GM18867 (cell line): Measurements from ENCODE around the gene OR51B2.

ENCODE experiments used
- ATAC-seq: cut with Tn5 transposase; IDR thresholded peaks from one replicate; pipeline ENCODE4 v1.9.1; 2021; ENCODE audit warnings: mild to moderate bottlenecking, moderate library complexity; ENCODE audit not compliant: unreplicated experiment

The OR51B2 gene

DNA sequence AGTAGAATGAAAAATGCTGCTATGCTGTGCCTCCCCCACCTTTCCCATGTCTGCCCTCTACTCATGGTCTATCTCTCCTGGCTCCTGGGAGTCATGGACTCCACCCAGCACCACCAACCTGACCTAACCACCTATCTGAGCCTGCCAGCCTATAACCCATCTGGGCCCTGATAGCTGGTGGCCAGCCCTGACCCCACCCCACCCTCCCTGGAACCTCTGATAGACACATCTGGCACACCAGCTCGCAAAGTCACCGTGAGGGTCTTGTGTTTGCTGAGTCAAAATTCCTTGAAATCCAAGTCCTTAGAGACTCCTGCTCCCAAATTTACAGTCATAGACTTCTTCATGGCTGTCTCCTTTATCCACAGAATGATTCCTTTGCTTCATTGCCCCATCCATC, 39.5 kb downstream of the OR51B2 start:
- ATAC-seq = no peak

DNA sequence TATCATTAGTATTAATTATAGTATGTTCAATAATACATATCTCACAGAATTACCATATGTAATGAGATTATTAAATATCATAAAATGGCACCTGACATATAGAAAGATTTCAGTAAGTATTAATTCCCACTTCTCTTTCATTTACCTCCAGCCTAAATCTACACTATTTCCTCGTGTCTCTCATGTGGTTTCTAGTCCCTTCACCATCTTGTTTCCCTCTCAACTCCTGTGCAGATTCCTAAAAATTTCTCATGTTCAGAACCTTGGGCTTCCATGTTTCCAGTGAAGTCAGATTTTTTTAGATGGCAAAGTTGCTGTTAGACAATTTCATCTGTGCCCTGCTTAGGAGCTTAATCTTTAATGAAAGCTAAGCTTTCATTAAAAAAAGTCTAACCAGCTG, 40.2 kb downstream of the OR51B2 start:
- ATAC-seq = no peak

DNA sequence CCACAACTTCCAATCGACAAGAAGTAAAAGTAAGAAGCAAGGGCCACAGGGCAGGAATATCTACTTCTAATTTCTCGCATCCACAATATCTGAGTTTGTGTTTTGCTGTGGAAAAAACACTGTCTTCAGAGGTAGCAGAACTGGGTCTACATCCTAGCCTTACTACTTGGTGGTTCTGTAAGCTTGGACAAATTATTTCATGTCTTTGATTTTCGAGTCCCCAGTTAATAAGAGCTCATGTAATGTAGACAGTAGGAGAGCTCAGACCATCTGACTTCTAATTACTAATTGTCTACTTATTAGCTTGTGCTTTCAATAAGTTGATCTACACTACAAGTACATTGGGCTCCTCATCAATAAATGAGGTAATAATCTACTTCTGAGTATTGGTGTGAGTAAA, 41.0 kb downstream of the OR51B2 start:
- no peak for ATAC-seq

DNA sequence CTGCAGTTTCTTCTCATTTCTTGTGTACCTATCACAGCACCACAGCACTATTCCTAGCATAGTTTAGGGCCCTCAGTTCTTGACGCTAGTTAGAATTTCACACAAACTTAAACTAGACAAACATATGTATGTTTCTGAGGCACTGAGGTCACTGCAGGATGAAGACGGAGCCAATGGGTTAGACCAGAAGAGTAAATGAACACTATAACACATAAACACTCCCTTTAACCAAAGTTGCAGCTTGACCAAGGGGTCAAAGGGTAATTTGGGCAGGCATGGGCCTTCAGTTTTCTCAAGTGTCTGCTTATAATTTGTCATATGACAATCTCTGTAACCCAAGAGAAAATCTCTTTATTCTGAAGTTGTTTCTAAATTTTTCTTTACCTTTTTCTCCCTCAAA, 41.5 kb downstream of the OR51B2 start:
- ATAC-seq = no peak

DNA sequence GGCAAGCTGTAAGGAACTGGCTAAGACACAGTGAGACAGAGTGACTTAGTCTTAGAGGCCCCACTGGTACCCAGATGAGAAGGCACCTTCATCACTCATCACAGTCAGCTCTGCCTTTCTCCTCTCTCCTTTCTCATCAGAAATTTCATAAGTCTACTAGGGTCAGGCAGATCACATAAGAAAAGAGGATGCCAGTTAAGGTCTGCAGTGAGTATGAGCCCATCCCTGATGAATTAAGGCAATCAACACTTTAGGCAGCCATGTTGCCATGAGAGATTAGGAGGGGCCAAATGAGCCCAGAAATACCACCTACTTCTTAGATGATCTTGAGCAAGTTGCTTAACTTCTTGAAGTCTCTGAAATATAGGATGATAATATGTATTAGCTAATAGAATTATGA, 42.5 kb downstream of the OR51B2 start:
- ATAC-seq = no peak

DNA sequence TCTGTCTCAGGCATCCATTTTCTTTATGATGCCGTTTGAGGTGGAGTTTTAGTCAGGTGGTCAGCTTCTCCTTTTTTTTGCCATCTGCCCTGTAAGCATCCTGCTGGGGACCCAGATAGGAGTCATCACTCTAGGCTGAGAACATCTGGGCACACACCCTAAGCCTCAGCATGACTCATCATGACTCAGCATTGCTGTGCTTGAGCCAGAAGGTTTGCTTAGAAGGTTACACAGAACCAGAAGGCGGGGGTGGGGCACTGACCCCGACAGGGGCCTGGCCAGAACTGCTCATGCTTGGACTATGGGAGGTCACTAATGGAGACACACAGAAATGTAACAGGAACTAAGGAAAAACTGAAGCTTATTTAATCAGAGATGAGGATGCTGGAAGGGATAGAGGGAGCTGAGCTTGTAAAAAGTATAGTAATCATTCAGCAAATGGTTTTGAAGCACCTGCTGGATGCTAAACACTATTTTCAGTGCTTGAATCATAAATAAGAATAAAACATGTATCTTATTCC, 43.5 kb downstream of the OR51B2 start:
- ATAC-seq = peak; percentile 91

DNA sequence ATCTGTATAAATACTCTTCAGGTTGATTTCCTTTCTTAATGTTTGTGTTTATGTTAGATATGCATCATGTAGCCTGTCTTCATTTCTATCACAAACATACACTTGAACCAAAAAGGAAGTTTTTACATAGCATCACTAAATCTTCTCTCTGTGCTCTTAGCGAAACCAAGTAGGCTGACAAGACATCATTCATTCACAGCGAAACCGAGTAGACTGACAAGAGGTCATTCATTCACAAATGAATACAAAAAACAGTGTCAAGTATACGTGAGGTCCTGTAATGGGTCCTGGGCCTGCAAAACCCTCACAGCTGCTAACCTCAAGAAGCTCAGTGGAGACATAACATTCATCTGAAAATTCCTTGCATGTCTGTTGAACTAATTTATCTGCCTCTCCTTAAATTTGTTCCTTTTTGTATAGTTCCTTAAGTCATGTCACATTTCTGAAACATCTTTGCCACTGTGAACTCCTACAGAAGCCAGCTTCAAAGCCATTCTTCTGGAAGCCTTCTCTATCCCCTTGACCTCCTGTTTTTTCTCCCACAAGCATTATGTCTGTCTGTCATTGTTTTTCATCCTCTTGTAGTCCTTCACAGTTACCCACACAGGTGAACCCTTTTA, 44.5 kb downstream of the OR51B2 start:
- ATAC-seq = no peak

DNA sequence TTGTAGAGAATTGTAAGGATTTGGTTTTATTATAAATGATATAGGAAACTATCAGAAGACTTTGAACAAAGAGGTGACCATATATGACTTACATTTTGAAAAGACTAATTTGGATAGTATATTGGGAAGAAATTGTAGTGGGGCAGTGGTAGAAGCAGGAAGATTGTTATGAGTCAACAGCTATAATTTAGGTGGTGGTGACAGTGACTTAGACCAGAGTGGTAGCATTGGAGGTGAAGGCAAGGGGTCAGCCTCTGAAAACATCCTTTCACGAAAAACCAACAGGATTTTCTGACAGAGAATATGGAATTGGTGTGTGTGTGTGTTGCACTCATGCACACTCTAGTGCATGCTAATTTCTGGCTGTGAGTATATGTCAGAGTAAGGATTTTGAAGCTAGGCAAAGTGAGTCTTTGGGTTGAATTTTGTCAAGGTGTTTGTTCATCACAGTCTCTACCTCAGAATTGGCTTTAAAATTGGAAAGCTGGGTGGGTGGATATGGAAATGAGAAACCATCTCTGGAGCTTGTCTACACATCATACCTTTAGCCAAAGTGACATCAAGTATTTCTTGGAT, 46.2 kb downstream of the OR51B2 start:
- peak; percentile 60 for ATAC-seq

DNA sequence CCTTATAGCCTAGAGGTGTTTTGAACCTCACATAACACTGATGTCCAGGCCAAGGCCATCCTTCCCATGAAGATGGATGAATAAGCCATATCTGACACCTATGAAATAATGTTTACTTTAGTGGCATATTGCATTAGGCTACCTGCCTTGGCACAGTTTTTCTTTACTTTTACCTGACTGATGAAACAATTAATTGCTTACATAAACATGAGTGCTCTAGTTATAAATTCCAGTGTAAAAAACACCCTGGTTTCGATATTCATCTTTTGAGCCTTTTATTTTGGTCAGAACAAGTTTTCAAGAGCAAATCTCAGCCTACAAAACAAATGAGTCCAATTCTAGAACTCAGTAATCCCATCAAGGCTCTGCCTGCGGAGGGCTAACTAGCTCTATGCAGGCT, 47.4 kb downstream of the OR51B2 start:
- ATAC-seq = no peak

DNA sequence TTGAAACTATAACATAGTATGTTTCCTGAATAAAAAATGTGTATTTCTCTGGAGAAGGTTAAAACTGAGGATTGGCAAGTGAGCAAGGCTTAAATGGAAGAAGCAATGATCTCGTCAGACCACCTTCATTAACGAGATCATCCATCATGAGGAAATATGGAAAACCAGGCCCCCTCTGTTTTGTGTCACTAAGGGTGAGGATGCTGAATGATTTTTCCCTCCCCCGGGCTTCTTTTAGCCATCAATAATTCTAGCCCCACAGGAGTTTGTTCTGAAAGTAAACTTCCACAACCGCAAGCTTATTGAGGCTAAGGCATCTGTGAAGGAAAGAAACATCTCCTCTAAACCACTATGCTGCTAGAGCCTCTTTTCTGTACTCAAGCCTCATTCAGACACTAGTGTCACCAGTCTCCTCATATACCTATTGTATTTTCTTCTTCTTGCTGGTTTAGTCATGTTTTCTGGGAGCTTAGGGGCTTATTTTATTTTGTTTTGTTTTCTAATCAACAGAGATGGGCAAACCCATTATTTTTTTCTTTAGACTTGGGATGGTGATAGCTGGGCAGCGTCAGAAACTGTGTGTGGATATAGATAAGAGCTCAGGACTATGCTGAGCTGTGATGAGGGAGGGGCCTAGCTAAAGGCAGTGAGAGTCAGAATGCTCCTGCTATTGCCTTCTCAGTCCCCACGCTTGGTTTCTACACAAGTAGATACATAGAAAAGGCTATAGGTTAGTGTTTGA, 48.6 kb downstream of the OR51B2 start:
- no peak for ATAC-seq

DNA sequence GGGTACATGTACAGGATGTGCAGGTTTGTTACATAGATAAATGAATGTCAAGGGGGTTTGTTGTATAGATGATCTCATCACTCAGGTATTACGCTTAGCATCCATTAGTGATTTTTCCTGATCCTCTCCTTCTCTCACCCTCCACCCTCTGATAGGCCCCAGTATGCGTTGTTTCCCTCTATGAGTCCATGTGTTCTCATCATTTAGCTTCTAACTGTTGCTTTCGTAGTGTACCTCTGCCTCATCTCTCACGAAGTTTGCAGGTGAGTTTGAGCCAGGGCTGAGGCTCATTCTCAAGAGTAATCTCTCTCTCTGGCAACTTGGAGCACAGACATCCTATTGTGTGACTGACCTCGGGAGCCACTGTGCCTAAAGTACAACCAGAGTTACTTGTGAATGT, 49.7 kb downstream of the OR51B2 start:
- ATAC-seq = no peak
